Panc1 (cell line): ENCODE results near the gene NAA40. TPM values are rescaled to one million over a fixed set of nuclear protein-coding genes. Genes with fewer than 3 reads are reported as not detected.

Experiments used
- ATAC-seq: fragments of 200-7000 bp; cut with Tn5 transposase; 2 replicates; pipeline ENCODE4 v1.9.1; 2020; ENCODE audit warnings: mild to moderate bottlenecking, moderate library complexity
- BruUV-seq: library from RNA; stranded (reverse); fragments of 400-500 nt; replicated peaks from 2 replicates; lab custom pipeline; 2021; lab: Mats Ljungman, UMichigan
- CTCF ChIA-PET: fragments of 300-600 bp; sonication (Branson Sonifier 250); formaldehyde crosslinking; loops from one replicate; lab custom pipeline; 2022; ENCODE audit warnings: antibody characterized with exemption; lab: Charles Lee
- POLR2A ChIA-PET: fragments of 300-600 bp; sonication (Branson Sonifier 250); formaldehyde crosslinking; loops from one replicate; lab custom pipeline; 2022; ENCODE audit warnings: antibody characterized with exemption; lab: Charles Lee
- DNase-seq: peaks from one replicate; pipeline ENCODE4 v3.0.0-alpha.2; 2010; ENCODE audit warnings: low read depth, low spot score
- H3K27ac ChIP-seq: 2 replicates; pipeline ENCODE4 v1.5.1; 2011; ENCODE audit warnings: mild to moderate bottlenecking, low read length, inconsistent platforms
- H3K27me3 ChIP-seq: fragments of 200-500 bp; sonication (Bioruptor generic); 2 replicates; pipeline ENCODE4 v1.6.0; 2014; ENCODE audit warnings: low read length, inconsistent platforms; ENCODE audit not compliant: control insufficient read depth, insufficient read depth
- H3K36me3 ChIP-seq: fragments of 200-500 bp; sonication (Bioruptor generic); 2 replicates; pipeline ENCODE4 v1.5.1; 2014; ENCODE audit warnings: inconsistent platforms, mild to moderate bottlenecking, low read length, moderate library complexity; ENCODE audit not compliant: control insufficient read depth, insufficient read depth
- H3K4me1 ChIP-seq: 2 replicates; pipeline ENCODE4 v1.5.1; 2011; ENCODE audit warnings: inconsistent platforms, mild to moderate bottlenecking, low read length, moderate library complexity; ENCODE audit not compliant: control insufficient read depth, insufficient read depth
- H3K4me3 ChIP-seq, 2 experiments: 2 replicates each; pipeline ENCODE4 v1.5.1; 2011 to 2012; ENCODE audit warnings: low read depth in 2 of 2, low read length in 2 of 2, mild to moderate bottlenecking in 2 of 2, inconsistent platforms in 1 of 2, moderate library complexity in 1 of 2
- H3K9me3 ChIP-seq: fragments of 200-500 bp; sonication (Bioruptor generic); 2 replicates; pipeline ENCODE4 v1.5.1; 2014; ENCODE audit warnings: low read depth, mild to moderate bottlenecking, inconsistent platforms, low read length, moderate library complexity; ENCODE audit not compliant: control insufficient read depth, insufficient read depth
- CTCF ChIP-seq: fragments of 450-650 bp; IDR thresholded peaks from 2 replicates; pipeline ENCODE4 v1.5.1; 2017; ENCODE audit warnings: mild to moderate bottlenecking
- POLR2AphosphoS5 ChIP-seq: IDR thresholded peaks from 2 replicates; pipeline ENCODE4 v1.6.1; 2012; ENCODE audit warnings: mild to moderate bottlenecking, low read depth, low read length, moderate library complexity
- REST ChIP-seq, 2 experiments: IDR thresholded peaks; 2 replicates each; pipeline ENCODE4 v1.6.1; 2011 to 2012; ENCODE audit warnings: low read depth in 2 of 2, control low read depth in 1 of 2, low read length in 1 of 2, mild to moderate bottlenecking in 1 of 2, moderate library complexity in 1 of 2; ENCODE audit not compliant: insufficient read depth in 1 of 2
- SIN3A ChIP-seq: IDR thresholded peaks from 2 replicates; pipeline ENCODE4 v1.6.1; 2012; ENCODE audit warnings: low read depth, mild to moderate bottlenecking, low read length, moderate library complexity, borderline replicate concordance; ENCODE audit not compliant: insufficient read depth
- TCF7L2 ChIP-seq: IDR thresholded peaks from 2 replicates; pipeline ENCODE4 v1.6.1; 2011; ENCODE audit warnings: mild to moderate bottlenecking, low read depth, low read length, inconsistent platforms
- in situ Hi-C: cut with HindIII; loops from 2 replicates; pipeline ENCODE4 v1.10.0; 2016; ENCODE audit warnings: low sequenced_read_pairs, low pct_unique_long_range_greater_than_20kb
- intact Hi-C: fragments of 100-400 bp; cut with micrococcal nuclease; formaldehyde crosslinking; loops from one replicate; pipeline ENCODE4 v1.10.0; 2022; ENCODE audit not compliant: unreplicated experiment
- total RNA-seq: library from RNA; stranded (reverse); gene quantifications from one replicate; pipeline ENCODE4 v1.2.1, GENCODE V29; 2021; ENCODE audit not compliant: unreplicated experiment

NAA40 gene
- total RNA-seq, 1 experiment from 2014 or later = 43.2 TPM

GRCh38 chr11:64004590-64004984 lies 65.8 kb downstream of the NAA40 start:
- no peak for ATAC-seq
- Histone ChIP-seq H3K27me3 (no peaks in the 10 kb centered on the region), H3K27ac (no peak overlapping the region), H3K4me1 (peaks cover 64% of the 10 kb centered on the region), H3K36me3 (no peaks in the 10 kb centered on the region), H3K9me3 (no peaks in the 10 kb centered on the region), H3K4me3 (no peak overlapping the region)
- intact Hi-C loops = no loop called here
- TF ChIP-seq REST (IDR thresholded peaks at IDR 0.05; ENCODE audit: insufficient read depth in 1 of 2, low read depth in 2 of 2, low read length in 1 of 2) = no peak
- no peak for TF ChIP-seq POLR2AphosphoS5
- TF ChIP-seq CTCF = no peak
- TF ChIP-seq SIN3A = no peak
- no peak for TF ChIP-seq TCF7L2
- CTCF ChIA-PET = no interaction called here
- in situ Hi-C loops = loop anchor here (10.0 kb wide), 1 partner anchor 70 kb away; no protein-coding TSS in a partner anchor
- POLR2A ChIA-PET = no interaction called here
- no peak for DNase-seq
- BruUV-seq = no TSS peak

DNA sequence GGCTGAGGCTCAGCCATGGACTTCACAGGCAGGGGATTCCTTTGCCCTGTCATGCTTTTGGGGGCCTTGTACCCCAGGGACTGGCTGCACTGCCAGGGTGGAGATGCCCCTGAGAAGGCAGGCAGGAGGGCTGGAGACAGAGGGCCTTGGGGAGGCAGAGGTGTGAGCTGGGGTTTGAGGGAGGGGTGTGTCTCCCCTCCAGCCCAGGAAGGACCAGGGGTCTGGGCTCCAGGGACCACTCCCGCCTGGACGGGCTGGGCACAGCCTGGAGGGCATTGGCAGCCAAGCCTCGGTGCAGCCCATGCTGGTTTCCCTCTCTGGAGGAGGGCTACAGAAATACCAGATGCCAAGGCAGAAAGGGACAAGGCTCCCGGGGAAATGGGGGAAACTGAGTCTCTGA lies 66.9 kb downstream of the NAA40 start:
- TF ChIP-seq SIN3A (no peak), CTCF (no peak), TCF7L2 (no peak), REST (IDR thresholded peaks at IDR 0.05; ENCODE audit: insufficient read depth in 1 of 2, low read depth in 2 of 2, low read length in 1 of 2) (no peak), POLR2AphosphoS5 (no peak)
- intact Hi-C loops (no loop called here), in situ Hi-C loops (loop anchor here (10.0 kb wide), 1 partner anchor 69 kb away; no protein-coding TSS in a partner anchor)
- Histone ChIP-seq H3K27ac (no peak overlapping the region), H3K4me3 (no peak overlapping the region), H3K9me3 (no peaks in the 10 kb centered on the region), H3K36me3 (no peaks in the 10 kb centered on the region), H3K27me3 (no peaks in the 10 kb centered on the region), H3K4me1 (peaks cover 64% of the 10 kb centered on the region)
- ATAC-seq (no peak), DNase-seq (no peak)
- ChIA-PET CTCF (no interaction called here), POLR2A (no interaction called here)
- BruUV-seq = no TSS peak
